Raji (cell line): ENCODE measurements around the gene RBP2.

Experiments
- POLR2A ChIP-seq: IDR thresholded peaks from 2 replicates; pipeline ENCODE4 v1.6.1; 2011; ENCODE audit warnings: low read depth, low read length, control low read depth; ENCODE audit not compliant: insufficient read depth

RBP2 gene

DNA sequence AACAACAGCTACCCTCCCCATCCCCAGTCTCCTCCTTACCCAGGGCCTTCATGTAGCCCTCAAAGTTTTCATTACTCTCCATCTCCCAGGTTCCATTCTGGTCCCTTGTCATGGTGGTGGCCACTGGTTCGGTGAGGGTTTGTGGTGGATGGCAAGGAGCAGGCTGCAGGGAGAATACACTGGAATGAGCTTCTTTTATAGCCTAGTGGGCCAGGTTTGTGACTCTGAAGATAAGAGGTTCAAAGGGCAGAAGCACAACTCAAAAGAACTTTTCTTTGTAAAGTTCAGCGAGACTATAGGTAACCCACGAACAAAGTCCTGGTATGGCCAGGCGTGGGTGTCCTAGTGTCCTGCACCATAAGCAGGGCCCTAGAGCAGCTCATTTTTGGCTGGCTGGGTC is at the start of gene RBP2:
Gene RBP2 (minus strand): TSS at position 169 of the 400 bp plus-strand sequence. CDS start 57 bp downstream, at position 112.
- TF ChIP-seq POLR2A: no peak

DNA sequence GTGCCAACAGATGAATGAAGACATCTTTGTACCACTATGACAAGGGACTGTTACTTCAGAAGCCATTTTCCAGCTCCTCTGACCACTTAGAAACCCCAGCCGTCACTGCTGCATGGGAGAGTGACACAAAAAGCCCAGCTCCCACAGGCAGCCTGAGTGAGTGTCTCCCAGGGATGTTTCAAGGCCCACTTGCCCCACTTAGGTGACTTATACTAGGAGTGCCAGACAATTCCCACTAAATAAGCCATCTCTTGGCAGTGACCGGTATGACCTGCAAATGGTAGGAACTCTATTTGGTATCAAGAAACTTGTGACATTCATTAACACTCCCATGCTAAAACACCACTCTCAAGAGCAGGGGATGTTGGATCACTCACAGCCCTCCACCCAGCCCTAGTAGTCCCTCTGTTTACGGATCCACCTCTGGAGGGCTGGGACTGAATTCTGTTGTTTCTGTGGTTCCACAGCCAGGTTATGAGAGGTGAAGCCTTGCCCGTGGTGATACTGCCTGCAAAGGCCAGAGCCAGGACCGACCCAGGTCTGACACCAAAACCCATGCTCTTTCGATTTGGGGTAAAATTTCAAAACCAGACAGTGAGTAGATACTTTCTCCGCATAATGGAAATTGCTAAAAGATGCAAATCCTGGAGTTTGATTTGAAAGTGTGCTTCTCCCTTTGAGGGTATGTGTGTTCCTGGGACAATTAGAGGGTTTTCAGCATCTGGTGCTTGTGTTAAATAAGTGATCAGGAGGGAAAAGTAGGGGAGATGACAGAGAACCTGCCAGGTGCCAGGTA is 48.7 kb upstream of the RBP2 start:
- no peak for TF ChIP-seq POLR2A

DNA sequence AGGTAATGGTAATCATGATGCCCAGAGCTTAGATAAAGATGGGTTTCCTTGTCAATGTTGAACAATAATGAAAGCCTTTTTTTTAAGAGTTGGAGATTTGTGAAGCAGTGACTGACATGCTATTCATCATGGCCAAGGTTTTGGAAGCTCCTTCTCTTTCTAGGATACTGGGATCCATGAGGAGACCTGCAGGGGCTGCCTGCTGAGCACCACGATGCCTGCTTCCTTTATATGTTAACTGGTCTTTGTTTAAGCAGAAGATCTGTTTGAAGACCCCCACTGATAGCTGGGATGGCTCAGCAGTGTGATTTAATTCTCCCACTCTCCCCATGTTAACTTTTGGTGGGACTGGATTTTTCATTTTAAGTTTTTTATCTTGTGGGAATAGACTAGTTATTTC is 47.4 kb upstream of the RBP2 start:
- TF ChIP-seq POLR2A: no peak

DNA sequence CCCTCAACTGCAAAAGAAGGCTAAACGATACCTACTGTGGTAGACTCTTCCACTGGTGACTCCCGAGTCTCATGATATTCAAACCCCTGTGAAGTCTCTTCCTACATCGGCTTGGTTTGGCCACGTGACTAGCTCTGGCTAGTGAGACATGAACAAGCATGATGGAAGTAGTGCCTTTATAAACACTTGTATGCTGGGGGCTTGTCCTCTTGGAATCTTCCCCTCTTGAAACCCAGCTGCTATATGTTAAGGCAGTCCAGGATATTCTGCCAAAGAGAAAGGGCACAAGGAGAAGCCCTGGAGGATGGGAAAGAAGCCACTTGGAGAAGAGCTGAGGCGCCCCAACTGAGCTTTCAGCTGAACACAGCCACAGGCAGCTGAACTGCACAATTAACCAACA is 46.9 kb upstream of the RBP2 start:
- no peak for TF ChIP-seq POLR2A

DNA sequence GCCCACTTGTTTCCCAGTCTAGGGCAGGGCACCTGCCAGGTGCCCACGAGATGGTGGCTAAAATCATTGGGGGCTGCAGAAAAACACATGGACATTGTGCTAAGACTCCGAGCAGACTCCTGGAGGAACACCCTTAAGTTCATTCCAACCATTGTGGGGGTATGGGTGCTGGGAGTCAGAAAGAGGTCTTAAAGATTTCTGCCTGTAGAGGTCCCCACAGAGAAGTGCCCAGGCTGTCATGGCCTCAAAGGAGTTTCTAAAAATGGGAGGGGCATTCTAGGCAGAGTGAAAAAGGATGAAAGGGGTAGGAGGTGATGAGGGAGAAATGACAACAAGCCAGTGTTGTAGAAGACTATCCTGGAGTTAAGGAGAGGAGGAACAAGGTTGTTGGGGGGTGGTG is 46.1 kb upstream of the RBP2 start:
- TF ChIP-seq POLR2A: no peak

DNA sequence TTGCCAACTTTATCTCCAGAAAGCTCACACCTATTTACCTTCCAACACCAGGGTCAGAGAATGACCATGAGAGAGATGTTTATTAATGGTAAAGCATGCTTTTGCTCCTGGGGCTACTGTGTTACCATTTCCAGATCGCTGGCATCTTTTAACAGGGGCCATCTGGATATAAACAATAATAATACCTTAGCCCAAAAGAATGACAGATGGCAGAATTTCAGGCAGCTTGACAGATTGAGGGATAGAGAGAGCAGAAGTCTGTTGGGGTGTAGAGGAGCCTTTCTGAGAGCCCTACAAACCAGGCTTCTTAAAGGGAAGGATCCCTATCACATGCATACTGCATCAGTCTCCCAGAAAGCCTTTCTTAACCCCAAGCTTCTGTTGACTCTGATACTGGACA is 45.5 kb upstream of the RBP2 start:
- TF ChIP-seq POLR2A: no peak

DNA sequence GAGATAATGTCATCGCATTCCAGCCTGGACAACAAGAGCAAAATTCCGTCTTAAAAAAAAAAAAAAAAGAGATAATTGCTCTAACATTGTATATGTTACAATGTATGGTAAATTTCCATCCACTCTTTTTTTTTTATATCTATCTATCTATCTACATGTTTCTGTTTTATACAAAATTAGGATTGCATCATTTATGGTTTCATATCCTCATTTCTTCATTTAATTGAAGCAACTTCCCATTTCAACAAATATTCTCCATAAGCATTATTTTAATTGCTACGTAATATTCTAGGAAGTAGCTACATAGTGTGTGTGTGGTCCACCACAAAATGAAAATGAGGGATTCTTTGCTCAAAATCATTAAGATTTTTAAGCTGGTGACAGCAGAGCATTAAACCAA is 44.8 kb upstream of the RBP2 start:
- no peak for TF ChIP-seq POLR2A

DNA sequence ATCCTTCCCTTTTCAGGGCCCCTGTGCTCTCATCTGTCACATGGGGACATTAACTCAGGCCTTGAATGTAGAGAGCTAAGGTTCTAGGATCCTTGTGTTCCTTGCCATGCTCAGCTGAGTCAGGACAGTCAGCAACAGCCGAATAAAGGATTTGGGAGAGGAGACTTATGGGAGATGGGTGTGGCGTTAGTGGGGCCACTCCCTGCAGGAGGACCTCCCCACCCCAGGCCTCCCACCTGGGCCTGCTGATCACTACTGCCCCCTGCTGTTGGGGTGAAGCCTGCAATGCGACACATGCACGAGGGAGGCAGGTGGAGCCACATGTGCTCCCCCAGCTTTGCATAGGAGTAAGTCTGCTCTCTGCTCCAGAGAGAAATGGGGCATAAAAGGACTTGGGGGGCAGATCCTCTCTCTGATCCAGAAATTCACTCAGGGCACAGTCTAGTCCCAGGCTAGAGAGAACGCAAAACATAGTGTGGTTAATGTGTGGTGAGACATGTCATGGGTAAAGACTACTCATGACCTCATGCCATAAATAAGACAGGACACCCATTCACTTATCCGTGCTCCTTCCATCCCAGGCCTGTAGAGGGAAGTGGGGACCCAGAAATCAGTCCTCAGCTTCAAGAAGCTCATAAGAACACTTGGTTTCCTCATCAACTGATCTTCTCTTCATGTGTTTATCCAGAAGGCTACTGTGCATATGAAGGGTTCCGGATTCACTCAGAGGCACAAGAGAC is 43.9 kb upstream of the RBP2 start:
- TF ChIP-seq POLR2A: no peak

DNA sequence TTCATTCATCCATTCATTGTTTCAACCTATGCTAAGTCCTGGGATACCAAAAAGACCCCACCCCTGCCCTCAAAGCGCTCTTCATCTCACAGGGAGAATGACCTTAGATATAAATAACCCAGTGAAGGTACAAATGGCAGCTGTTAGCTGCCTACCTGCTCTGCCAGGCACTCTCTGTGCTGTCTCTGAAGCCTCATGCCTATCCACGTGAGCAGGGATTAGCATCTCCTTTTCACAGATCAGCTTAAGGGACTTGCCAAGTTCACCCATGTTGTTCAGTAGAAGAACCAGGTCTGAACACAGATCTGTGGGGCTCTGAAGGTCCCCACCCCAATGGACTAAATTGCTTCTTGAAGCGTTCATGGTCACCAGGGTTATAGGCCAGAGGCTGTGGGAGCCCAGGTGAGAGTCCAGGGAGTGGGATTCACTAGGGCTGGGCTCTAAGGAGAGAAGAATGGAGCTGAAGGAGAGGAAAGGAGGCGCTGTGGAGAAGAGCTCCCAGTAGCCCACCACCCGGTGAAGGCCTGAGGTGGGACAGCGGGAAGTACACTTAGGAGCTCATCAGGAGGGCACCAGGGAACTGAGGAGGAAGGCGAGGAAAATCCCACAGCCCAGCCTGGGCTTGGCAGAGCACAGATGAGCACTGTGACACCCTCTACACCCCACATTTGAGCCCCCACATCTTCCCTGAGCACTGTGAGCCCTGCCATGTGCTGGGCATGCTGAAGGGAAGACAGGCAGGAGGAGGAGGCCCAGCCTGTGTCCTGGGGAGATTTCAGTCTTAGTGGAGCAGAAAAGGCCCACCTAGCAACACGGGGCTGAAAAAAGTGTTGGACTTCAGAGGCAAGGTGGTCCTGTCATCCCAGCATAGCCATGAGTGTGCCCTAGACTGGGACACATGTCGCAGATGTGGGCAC is 42.9 kb upstream of the RBP2 start:
- TF ChIP-seq POLR2A: no peak

DNA sequence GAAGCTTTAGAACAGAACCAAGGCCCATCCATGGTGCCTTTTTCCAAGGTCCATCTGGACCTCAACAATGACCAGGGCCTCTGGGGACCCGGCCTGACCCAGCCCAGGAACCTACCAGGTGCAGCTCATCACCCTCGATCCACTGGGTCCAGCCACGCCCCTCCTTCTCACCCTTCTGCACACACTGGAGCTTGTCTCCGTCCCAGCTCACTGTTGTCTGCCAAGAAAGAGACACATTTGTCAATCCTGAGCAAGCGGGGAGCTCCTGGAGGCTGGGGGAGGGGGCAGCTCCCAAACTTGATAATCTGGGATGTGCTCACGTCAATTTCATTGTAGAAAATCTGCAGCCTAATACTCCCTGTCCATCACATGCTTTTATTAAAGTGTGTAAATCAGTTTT is 42.0 kb upstream of the RBP2 start:
- TF ChIP-seq POLR2A: no peak

DNA sequence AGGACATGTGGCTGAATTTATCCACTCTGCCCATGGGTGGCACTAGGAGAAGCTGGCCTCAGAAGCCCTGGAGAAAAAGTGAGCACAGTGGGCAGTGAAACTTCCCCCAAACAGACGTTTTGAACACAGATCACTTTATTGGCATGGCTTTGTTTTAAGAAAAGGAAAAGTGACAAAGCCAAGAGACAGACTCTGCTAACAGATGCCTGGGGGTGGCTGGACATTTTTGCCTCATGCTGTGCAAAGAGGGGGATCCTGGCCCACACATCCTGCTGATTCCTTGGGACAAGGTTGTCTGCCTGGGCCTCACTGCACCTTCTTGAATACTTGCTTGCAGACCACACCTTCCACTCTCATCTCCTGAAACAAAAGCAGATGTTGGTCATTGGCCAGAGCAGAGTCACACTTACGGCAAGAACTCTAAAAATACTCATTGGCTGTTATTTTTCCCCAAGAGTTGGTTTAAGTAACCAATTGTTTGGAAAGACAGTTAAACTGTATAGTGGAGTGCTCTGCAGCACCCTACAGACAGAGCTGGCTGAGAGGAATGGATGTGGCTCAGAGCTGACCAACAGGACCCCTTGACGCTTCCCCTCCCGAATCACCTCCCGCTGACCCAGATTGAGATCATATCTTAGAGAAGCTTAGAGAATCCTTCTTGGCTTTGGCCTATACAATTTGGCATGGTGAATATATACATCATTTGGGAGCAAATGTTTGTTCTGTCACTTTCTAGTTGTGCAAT is 41.2 kb upstream of the RBP2 start:
- TF ChIP-seq POLR2A: no peak

DNA sequence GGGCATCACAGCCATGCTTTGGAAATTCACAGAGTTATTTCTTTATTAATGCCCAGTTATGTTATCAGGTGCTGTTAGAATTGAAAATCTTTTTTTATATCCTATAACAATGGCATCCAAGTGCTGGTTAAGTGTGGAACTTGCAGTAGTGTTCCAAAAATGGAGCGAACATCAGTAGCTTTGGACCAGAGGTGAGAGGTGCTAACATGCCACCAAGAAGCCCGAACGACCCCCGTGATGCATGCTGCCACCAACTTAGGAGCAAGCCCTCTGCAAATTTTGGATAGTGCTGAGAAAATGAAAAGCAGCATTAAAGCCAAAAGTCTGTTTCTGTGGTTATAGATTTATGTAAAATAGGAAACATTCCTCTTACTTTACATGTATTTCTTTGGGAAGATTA is 38.4 kb upstream of the RBP2 start:
- TF ChIP-seq POLR2A: no peak

DNA sequence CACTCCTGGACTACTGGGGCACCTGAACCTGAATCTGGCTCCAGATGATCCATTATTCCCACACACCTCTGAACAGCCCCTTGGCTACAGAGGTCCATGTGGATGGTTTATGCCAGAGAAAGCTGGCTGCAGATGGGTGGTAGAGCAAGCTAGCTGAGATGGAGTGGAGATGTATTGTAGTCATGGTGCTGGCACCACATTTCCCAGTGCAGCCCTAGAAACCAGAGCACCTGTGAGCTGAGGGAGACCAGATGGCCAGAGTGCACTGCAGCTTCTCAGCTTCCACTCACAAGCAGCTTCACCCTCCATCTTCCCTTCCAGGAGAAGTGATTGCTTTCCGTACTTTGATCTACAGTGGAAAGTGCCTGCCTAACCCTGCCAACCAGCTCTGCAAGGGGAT is 33.3 kb upstream of the RBP2 start:
- TF ChIP-seq POLR2A: no peak

DNA sequence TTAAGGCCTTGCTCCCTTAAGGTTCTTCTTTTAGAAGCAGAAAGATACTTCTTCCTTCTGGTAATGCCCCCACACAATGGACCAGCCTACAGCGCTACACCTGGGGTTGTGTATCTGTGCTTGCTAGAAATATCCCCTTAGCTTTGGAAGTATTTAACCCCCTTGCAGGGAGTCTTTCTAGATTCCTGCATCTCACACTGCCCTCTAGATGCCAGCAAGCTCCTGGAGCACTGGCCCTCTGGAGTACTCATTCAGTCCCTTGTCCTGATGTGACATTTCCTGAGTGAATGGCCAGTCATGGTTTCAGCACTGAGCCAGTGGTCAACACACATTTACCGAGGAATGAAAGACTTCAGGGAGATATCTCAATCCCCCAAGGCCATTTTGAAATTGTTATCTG is 30.4 kb upstream of the RBP2 start:
- TF ChIP-seq POLR2A: no peak
